Hematopoietic multipotent progenitor cell treated with erythropoietin and hydrocortisone succinate and interleukin-3 and kit ligand, for 17 days (in vitro differentiated cells): Measurements from ENCODE around the gene CFAP61.
"Not testable (repeated sequence)": the region's sequence is repeated elsewhere in the genome, so short reads cannot be mapped to it uniquely, and the experiment has no call there.

ENCODE experiments used
- DNase-seq: peaks from one replicate; pipeline ENCODE4 v3.0.0-alpha.2; 2015; ENCODE audit warnings: low spot score

CFAP61 gene

GRCh38 chr20:20094410-20094809 is 42.1 kb downstream of the CFAP61 start:
- no peak for DNase-seq

- DNase-seq = no peak
Measured at GRCh38 chr20:20095114-20095872, 43.0 kb downstream of the CFAP61 start.

DNA sequence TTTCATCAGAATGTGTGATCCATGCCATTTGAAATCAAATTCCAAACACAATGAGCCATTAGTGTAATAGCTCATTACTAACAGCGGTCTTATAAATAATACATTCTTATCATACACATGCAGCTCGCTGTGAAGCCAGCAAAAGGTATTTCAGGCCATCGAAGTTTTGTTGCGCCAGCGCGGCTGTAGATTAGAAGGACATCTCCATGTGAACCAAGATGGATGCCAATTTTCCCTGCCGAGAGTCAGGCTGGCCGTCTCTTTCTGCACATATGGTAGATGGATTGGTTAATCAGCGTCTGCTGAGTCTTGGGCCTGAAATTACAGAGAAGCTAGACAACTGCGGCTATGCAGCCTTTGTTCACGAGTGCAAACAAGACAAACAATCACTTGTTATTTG is 44.1 kb downstream of the CFAP61 start:
- DNase-seq = no peak

DNA sequence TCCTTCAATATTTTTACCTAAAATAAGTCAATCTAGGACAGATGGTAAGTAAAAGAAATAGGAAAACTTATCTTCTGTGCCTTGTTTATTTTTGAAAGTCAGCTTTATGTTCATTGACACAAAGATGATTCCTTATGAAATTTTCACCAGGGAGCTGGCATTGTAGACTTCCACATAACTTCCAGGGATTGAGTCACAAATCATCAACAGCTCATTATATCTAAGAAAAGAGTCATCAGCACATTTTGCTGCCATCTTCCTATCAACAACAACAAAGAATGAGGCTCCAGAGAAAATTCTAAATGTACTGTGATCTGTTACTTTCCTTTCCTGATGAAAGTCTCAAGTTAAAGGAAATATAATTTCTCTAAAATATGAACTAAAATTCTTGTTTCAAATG is 48.5 kb downstream of the CFAP61 start:
- no peak for DNase-seq

GRCh38 chr20:20102163-20102562 is 49.8 kb downstream of the CFAP61 start:
- no peak for DNase-seq

DNA sequence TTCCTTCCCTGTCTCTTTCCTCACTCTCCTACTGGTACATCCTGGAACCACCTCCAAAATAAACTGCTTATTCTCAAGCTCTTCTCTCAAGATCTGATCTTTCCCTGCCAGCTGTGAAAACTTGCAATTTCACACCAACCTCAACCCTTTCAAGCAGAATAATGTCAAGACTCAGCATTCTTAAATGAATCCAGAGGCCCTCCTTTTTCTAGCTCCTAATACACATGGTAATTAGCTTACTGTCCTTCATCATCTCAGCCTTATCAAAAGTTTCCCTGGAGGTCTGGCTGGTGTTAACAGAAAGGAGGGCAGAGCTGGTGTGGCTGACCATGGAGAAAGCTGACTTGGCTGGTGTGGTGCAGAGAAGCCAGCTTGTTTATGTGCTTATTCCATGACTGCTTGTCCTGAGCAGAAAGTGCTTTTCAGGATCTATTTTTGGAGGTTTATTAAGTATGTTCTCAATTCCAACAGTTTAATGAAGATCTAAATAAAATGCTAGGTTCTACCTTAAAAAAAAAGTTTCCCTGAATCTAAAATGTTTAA is 50.5 kb downstream of the CFAP61 start:
- DNase-seq = no peak

- no peak for DNase-seq
Measured at GRCh38 chr20:20103486-20103885, 51.2 kb downstream of the CFAP61 start.

DNA sequence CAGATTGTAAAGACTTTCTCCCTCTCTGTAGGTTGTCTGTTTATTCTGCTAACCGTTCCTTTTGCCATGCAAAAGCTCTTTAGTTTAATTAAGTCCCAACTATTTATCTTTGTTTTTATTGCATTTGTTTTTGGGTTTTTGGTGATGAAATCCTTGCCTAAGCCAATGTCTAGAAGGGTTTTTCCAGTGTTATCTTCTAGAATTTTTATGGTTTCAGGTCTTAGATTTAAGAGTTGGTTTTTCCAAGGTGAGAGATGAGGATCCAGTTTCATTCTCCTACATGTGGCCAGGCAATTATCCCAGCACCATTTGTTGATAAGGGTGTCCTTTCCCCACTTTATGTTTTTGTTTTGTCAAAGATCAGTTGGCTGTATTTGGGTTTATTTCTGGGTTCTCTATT is 70.9 kb downstream of the CFAP61 start:
- DNase-seq = not testable (repeated sequence)

DNA sequence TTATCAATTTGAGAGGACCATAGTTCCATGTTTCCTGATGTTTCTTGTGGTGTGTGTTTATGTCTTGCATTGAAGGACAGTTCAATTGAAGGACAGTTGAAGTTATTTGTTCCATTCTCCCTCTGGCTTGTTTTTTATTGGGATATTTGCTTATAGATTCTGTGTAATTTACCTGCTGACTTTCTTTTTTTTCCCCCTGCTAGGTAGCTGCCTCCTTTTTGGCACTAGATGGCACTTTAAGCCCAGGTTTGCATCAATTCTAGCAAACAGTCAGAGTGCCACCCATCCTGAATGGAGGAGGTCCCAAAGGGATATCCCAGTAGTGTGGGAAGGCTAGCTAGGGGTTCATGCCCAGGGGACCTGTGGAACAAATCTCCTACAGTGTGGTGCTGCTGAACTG is 78.1 kb downstream of the CFAP61 start:
- DNase-seq = no peak

DNA sequence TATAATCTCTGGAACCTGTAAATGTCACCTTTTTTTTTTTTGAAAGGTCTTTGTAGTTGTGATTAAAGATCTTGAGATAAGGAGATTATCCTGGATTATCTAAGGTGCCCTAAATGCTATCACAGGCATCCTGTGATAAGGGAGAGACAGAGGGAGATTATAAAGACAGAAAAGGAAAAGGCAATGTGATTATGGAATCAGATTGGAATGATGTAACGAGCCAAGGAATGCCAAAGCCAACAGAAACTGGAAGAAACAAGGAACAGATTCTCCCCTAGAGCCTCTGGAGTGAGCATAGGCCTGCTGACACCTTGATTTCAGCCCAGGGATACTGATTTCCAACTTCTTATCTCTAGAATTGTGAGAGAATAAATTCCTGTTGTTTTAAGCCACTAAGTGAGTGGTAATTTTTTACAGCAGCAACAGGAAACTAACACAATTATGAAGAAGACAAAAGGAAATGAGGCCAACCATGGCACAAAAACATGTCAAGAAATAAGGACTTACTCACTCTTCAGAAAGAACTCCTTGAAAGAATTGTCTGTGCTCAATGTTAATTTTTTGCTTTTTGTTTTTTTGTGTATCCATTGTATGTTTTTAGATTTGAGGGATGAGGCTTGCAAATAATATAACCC is 82.7 kb downstream of the CFAP61 start:
- no peak for DNase-seq

DNA sequence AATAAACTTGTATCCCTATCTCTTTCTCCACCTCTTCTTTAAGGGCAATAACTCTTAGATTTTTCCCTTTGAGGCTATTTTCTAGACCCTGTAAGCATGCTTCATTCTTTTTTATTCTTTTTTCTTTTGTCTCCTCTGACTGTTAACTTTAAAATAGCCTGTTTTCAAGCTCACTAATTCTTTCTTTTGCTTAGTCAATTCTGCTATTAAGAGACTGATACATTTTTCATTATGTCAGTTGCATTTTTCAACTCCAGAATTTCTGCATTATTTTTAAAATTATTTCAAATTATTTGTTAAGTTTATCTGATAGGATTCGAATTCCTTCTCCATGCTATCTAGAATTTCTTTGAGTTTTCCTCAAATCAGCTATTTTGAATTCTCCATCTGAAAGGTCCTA is 84.0 kb downstream of the CFAP61 start:
- no peak for DNase-seq

- DNase-seq = no peak
Measured at GRCh38 chr20:20137851-20138250, 85.5 kb downstream of the CFAP61 start.

GRCh38 chr20:20138301-20139064 is 86.2 kb downstream of the CFAP61 start:
- no peak for DNase-seq

DNA sequence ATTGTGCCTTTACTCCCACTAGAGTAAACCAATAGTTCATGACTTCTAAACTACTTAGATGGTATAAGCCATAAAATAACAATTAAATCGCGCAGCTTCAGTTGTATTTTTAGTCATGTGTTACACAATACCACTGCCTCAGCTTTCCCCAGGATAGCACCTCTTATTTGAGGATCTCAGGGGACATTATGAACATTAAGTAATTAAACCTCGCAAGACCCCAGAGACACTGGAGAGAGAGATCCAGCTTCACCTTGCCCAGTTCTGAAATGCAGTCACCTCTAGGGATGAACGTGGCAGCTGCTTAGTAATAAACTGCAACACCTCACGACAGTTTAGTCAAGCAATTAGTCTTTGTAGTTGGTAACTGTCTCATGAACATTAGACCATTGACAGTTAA is 87.1 kb downstream of the CFAP61 start:
- no peak for DNase-seq

DNA sequence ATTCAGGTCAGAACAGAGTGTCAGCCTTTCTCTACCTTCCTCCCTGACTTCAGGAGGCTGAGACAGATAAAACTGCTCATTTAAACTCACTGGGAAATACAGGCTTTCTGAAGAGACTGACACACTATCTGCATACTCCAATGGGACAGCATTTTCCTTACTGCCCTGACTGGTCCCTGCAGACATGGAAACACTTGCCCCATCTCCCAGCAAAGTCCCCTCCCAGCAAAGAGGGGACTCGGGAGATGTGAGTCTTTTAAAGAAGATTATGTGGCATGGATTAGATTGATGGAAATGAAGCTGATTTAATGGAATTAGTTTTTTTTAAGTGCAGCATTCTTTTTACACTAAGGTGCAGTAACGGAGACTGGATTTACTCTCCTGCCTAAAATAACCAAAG is 90.8 kb downstream of the CFAP61 start:
- DNase-seq = no peak

GRCh38 chr20:20143646-20144045 is 91.3 kb downstream of the CFAP61 start:
- no peak for DNase-seq

DNA sequence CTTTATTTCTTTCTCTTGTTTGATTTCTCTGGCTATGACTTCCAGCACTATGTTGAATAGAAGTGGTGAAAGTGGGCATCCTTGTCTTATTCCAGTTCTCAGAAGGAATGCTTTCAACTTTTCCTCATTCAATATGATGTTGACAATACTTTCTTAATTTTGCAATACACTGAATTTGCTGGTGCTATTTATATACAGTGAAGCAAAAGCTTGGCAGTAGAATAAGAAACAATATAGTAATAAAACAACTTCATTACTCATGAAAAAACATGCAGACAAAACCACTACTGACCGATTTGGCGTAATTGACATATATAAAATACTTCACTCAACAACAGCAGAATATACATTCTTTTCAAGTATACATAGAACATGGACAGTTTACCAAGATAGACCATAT is 96.4 kb downstream of the CFAP61 start:
- no peak for DNase-seq

GRCh38 chr20:20150241-20150640 is 97.9 kb downstream of the CFAP61 start:
- DNase-seq = no peak

GRCh38 chr20:20160520-20160919 is 108.2 kb downstream of the CFAP61 start:
- no peak for DNase-seq

- no peak for DNase-seq
Measured at GRCh38 chr20:20161611-20162010, 109.3 kb downstream of the CFAP61 start.

DNA sequence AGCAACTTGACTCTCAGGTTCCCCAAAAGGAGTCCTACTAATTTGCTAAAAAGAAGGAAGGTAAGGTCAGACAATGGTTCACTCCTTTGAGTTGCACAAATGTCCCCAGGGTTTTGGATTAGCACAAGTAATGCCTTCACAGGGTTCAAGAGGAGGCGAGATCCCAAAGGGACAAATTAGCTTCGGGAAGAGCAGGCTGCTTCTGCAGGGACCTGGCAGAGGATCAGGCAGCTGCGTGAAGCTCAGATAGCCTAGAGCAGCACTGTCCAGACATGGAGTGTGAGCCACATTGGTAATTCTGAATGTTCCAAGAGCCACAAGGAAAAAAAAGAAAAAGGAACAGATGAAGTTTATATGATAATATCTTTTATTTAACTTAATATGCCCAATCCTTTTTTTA is 115.4 kb downstream of the CFAP61 start:
- no peak for DNase-seq

- DNase-seq = no peak
Measured at GRCh38 chr20:20173254-20173653, 120.9 kb downstream of the CFAP61 start.
